HepG2 (cell line): ENCODE results near the gene MAP1LC3B. TPM values are rescaled to one million over a fixed set of nuclear protein-coding genes. Genes with fewer than 3 reads are reported as not detected.

Source experiments
- ARID5B ChIP-seq: IDR thresholded peaks from 2 replicates; pipeline ENCODE4 v1.4.0; 2020; ENCODE audit warnings: mild to moderate bottlenecking, missing genetic modification reagents
- BCL6 ChIP-seq: IDR thresholded peaks from 2 replicates; pipeline ENCODE4 v1.6.1; 2016; ENCODE audit warnings: missing genetic modification reagents, missing compliant biosample characterization
- DNMT1 ChIP-seq: sonication (generic); formaldehyde crosslinking; IDR thresholded peaks from 2 replicates; pipeline ENCODE4 v1.5.1; 2020; ENCODE audit warnings: mild to moderate bottlenecking, missing genetic modification reagents
- KDM3A ChIP-seq: IDR thresholded peaks from 2 replicates; pipeline ENCODE4 v1.6.1; 2018; ENCODE audit warnings: low read depth, missing compliant biosample characterization
- KLF15 ChIP-seq: sonication (generic); formaldehyde crosslinking; IDR thresholded peaks from 2 replicates; pipeline ENCODE4 v1.8.1; 2023; ENCODE audit warnings: borderline replicate concordance, mild to moderate bottlenecking, inconsistent platforms, missing genetic modification reagents, mixed read lengths
- MZF1 ChIP-seq: sonication (generic); formaldehyde crosslinking; IDR thresholded peaks from 2 replicates; pipeline ENCODE4 v1.8.1; 2023; ENCODE audit warnings: mild to moderate bottlenecking, missing genetic modification reagents, borderline replicate concordance
- ZBTB49 ChIP-seq: sonication (generic); formaldehyde crosslinking; IDR thresholded peaks from 2 replicates; pipeline ENCODE4 v1.4.0; 2020; ENCODE audit warnings: missing genetic modification reagents, borderline replicate concordance
- ZNF17 ChIP-seq: sonication (generic); formaldehyde crosslinking; IDR thresholded peaks from 2 replicates; pipeline ENCODE4 v1.5.0; 2020; ENCODE audit warnings: mild to moderate bottlenecking, missing genetic modification reagents
- ZNF180 ChIP-seq: sonication (generic); formaldehyde crosslinking; IDR thresholded peaks from 2 replicates; pipeline ENCODE4 v1.4.0; 2020; ENCODE audit warnings: low read depth, missing genetic modification reagents, borderline replicate concordance
- ZNF260 ChIP-seq: sonication (generic); formaldehyde crosslinking; IDR thresholded peaks from 2 replicates; pipeline ENCODE4 v1.4.0; 2020; ENCODE audit warnings: missing genetic modification reagents, low read depth, mild to moderate bottlenecking, borderline replicate concordance
- ZNF430 ChIP-seq: sonication (generic); formaldehyde crosslinking; IDR thresholded peaks from 2 replicates; pipeline ENCODE4 v1.9.0; 2021; ENCODE audit warnings: mild to moderate bottlenecking, missing genetic modification reagents
- ZNF468 ChIP-seq: sonication (generic); formaldehyde crosslinking; IDR thresholded peaks from 2 replicates; pipeline ENCODE4 v1.8.0; 2022; ENCODE audit warnings: mild to moderate bottlenecking, moderate library complexity, missing genetic modification reagents
- ZNF512 ChIP-seq: sonication (generic); formaldehyde crosslinking; IDR thresholded peaks from 2 replicates; pipeline ENCODE4 v1.4.0; 2020; ENCODE audit warnings: mild to moderate bottlenecking, missing genetic modification reagents
- ZNF766 ChIP-seq: sonication (generic); formaldehyde crosslinking; IDR thresholded peaks from 2 replicates; pipeline ENCODE4 v1.5.0; 2020; ENCODE audit warnings: missing genetic modification reagents, borderline replicate concordance
- ZNF883 ChIP-seq: sonication (generic); formaldehyde crosslinking; IDR thresholded peaks from 2 replicates; pipeline ENCODE4 v1.5.1; 2020; ENCODE audit warnings: mild to moderate bottlenecking, missing genetic modification reagents; ENCODE audit errors: not compliant biosample characterization
- ZSCAN12 ChIP-seq: sonication (generic); formaldehyde crosslinking; IDR thresholded peaks from 2 replicates; pipeline ENCODE4 v1.9.0; 2021; ENCODE audit warnings: mild to moderate bottlenecking, missing genetic modification reagents
- ZSCAN9 ChIP-seq: IDR thresholded peaks from 2 replicates; pipeline ENCODE4 v1.6.1; 2016; ENCODE audit warnings: borderline replicate concordance
- polyA plus RNA-seq, 8 experiments: library from polyadenylated mRNA; depleted of rRNA in 3 of 8; stranded (reverse) in 7 of 8; unstranded in 1 of 8; fragments of >200 nt; fragmentation: Illumina TruSeq in 4 of 8; extraction: Trizol in 4 of 8; gene quantifications; 2 replicates each; pipeline versions ENCODE4 v1.2.1 to v1.2.3, GENCODE V29; 2011 to 2016; ENCODE audit warnings: low read depth in 4 of 8, missing spikeins in 1 of 8, mixed read lengths in 1 of 8; ENCODE audit not compliant: insufficient read depth in 1 of 8
- total RNA-seq, 5 experiments: library from RNA; depleted of rRNA; stranded (reverse); fragments of >200 nt; fragmentation: Illumina TruSeq; extraction: Trizol; gene quantifications; 2 replicates each; pipeline ENCODE4 v1.2.3, GENCODE V29; 2016; ENCODE audit warnings: low read depth in 1 of 5
- TF ChIP-seq, protein P1 (sequence below): sonication (generic); formaldehyde crosslinking; conservative IDR thresholded peaks from 2 replicates; pipeline ENCODE4 v1.8.1; 2023; ENCODE audit warnings: missing genetic modification reagents
- TF ChIP-seq, protein P2 (sequence below): sonication (generic); formaldehyde crosslinking; IDR thresholded peaks from 2 replicates; pipeline ENCODE4 v1.8.1; 2023; ENCODE audit warnings: mild to moderate bottlenecking, missing genetic modification reagents, borderline replicate concordance

MAP1LC3B gene
- total and polyA plus RNA-seq, 2 of the 13 experiments (the other 11 are each of a cell fraction or from before 2014, with no cell fraction given) = 15.7 to 37.4 TPM

GRCh38 chr16:87387942-87388817, 4.0 kb upstream of the MAP1LC3B start (continued):
- TF ChIP-seq ZNF883 (CRISPR knock-in tag) (no peak), ZNF260 (CRISPR knock-in tag) (no peak), ZNF468 (CRISPR knock-in tag) (no peak), DNMT1 (CRISPR knock-in tag) (0 out of 2 replicates have a peak, but pooled peaks have one; percentile 57), ARID5B (peak; percentile 91), ZNF430 (no peak; the same call in 1 of the 2 replicates), ZNF17 (no peak), ZNF512 (CRISPR knock-in tag) (no peak), ZBTB49 (CRISPR knock-in tag) (no peak), ZSCAN12 (CRISPR knock-in tag) (no peak; the same call in 1 of the 2 replicates), ZNF766 (no peak), ZSCAN9 (CRISPR knock-in tag) (peak; percentile 90; the same call in 1 of the 2 replicates), BCL6 (CRISPR knock-in tag) (peak; percentile 96), ZNF180 (peak; percentile 55; the same call in 1 of the 2 replicates), KLF15 (no peak), MZF1 (CRISPR knock-in tag) (no peak), KDM3A (CRISPR knock-in tag) (peak; percentile 16; the same call in 1 of the 2 replicates)
- TF ChIP-seq, protein P1, sequence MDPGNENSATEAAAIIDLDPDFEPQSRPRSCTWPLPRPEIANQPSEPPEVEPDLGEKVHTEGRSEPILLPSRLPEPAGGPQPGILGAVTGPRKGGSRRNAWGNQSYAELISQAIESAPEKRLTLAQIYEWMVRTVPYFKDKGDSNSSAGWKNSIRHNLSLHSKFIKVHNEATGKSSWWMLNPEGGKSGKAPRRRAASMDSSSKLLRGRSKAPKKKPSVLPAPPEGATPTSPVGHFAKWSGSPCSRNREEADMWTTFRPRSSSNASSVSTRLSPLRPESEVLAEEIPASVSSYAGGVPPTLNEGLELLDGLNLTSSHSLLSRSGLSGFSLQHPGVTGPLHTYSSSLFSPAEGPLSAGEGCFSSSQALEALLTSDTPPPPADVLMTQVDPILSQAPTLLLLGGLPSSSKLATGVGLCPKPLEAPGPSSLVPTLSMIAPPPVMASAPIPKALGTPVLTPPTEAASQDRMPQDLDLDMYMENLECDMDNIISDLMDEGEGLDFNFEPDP (CRISPR knock-in tag) = no peak
- TF ChIP-seq, protein P2, sequence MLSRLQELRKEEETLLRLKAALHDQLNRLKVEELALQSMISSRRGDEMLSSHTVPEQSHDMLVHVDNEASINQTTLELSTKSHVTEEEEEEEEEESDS = no peak
